ENCODE data around the gene TMTC2.

- TF ChIP-seq, protein P1, sequence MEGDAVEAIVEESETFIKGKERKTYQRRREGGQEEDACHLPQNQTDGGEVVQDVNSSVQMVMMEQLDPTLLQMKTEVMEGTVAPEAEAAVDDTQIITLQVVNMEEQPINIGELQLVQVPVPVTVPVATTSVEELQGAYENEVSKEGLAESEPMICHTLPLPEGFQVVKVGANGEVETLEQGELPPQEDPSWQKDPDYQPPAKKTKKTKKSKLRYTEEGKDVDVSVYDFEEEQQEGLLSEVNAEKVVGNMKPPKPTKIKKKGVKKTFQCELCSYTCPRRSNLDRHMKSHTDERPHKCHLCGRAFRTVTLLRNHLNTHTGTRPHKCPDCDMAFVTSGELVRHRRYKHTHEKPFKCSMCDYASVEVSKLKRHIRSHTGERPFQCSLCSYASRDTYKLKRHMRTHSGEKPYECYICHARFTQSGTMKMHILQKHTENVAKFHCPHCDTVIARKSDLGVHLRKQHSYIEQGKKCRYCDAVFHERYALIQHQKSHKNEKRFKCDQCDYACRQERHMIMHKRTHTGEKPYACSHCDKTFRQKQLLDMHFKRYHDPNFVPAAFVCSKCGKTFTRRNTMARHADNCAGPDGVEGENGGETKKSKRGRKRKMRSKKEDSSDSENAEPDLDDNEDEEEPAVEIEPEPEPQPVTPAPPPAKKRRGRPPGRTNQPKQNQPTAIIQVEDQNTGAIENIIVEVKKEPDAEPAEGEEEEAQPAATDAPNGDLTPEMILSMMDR (IDR thresholded peaks at IDR 0.05): no peak
- TF ChIP-seq POLR2A (IDR thresholded peaks at IDR 0.05) (no peak), EP300 (IDR thresholded peaks at IDR 0.05) (no peak)
These were observed 405.4 kb downstream of the TMTC2 start for GRCh38 chr12:83092129-83092528.

All from tibial nerve (tissue), 4 donors.